ENCODE data around the gene NFYC.

GRCh38 chr1:40651138-40651857 lies 40.2 kb upstream of the NFYC start:
- TF ChIP-seq EP300 (IDR thresholded peaks at IDR 0.05) = no peak
- no peak for TF ChIP-seq CTCF (IDR thresholded peaks at IDR 0.05)
- no peak for TF ChIP-seq POLR2A (IDR thresholded peaks at IDR 0.05)

All from sigmoid colon (tissue), 4 donors.